T-helper 17 cell (primary cell): ENCODE data around the gene LTK. TPM values are rescaled to one million over a fixed set of nuclear protein-coding genes. Genes with fewer than 3 reads are reported as not detected.
A peak's percentile ranks its signal among the peaks of the same experiment; 100 is the strongest.
"Not testable (repeated sequence)": the region's sequence is repeated elsewhere in the genome, so short reads cannot be mapped to it uniquely, and the experiment has no call there.

Experiments used
- ATAC-seq: fragments of 150-1000 bp; cut with Tn5 transposase; 2 replicates; pipeline ENCODE4 v1.10.0; 2021; ENCODE audit warnings: mild to moderate bottlenecking, moderate library complexity
- DNase-seq, 3 donors: peaks; one replicate each; pipeline versions ENCODE4 v3.0.0 to v3.0.0-alpha.2; 2020 to 2021
- H3K9me3 ChIP-seq: one replicate; pipeline ENCODE4 v1.7.0; 2013; ENCODE audit warnings: low read length, mild to moderate bottlenecking; ENCODE audit not compliant: control insufficient read depth, poor library complexity, severe bottlenecking
- H3K27ac Mint-ChIP-seq: one replicate; pipeline ENCODE4 v1.8.0; 2022; ENCODE audit warnings: mild to moderate bottlenecking, moderate library complexity, mixed read lengths
- H3K27me3 Mint-ChIP-seq: one replicate; pipeline ENCODE4 v1.8.0; 2022; ENCODE audit warnings: mixed read lengths
- H3K36me3 Mint-ChIP-seq: one replicate; pipeline ENCODE4 v1.8.0; 2022; ENCODE audit warnings: low read depth, mixed read lengths
- H3K4me1 Mint-ChIP-seq: one replicate; pipeline ENCODE4 v1.8.0; 2022; ENCODE audit warnings: mild to moderate bottlenecking, mixed read lengths
- H3K4me3 Mint-ChIP-seq: one replicate; pipeline ENCODE4 v1.8.0; 2022; ENCODE audit warnings: mild to moderate bottlenecking, moderate library complexity, mixed read lengths
- total RNA-seq, 4 donors: library from RNA in 2 of 4; stranded (reverse) in 2 of 4; gene quantifications; one replicate each; pipeline ENCODE4 v1.2.3 and lab custom pipeline; 2022 to 2026

The LTK gene
- total RNA-seq, 2 donors from 2014 or later, result 58.2 to 74.6 TPM

DNA sequence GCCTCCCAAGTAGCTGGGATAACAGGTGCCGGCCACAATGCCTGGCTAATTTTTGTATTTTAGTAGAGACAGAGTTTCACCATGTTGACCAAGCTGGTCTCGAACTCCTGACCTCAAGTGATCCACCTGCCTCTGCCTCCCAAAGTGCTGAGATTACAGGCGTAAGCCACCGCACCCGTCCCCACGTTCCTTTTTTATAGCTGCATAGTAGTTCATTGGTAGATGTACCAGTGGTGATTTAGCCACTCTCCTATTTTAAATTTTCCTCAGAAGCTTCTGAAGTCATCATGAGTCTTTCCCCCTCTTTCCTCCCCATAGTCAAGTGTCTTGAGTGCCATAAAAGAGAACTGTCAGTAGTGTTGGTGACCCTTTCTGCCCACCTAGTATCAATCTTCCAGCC, 44.0 kb downstream of the LTK start:
- not testable (repeated sequence) for H3K4me1 Mint-ChIP-seq, DNase-seq, ATAC-seq, H3K36me3 Mint-ChIP-seq, H3K27me3 Mint-ChIP-seq, H3K4me3 Mint-ChIP-seq, H3K9me3 ChIP-seq
- H3K27ac Mint-ChIP-seq, result peak overlapping the region; percentile 57

- DNase-seq, result no peak
- Mint-ChIP-seq H3K36me3 (peaks cover 7% of the 10 kb centered on the region), H3K27ac (no peak overlapping the region), H3K4me3 (no peak overlapping the region), H3K4me1 (peaks cover 14% of the 10 kb centered on the region), H3K27me3 (no peaks in the 10 kb centered on the region)
- no peaks in the 10 kb centered on the region for H3K9me3 ChIP-seq
- no peak for ATAC-seq
These were observed 46.9 kb downstream of the LTK start for GRCh38 chr15:41466711-41467110.

DNA sequence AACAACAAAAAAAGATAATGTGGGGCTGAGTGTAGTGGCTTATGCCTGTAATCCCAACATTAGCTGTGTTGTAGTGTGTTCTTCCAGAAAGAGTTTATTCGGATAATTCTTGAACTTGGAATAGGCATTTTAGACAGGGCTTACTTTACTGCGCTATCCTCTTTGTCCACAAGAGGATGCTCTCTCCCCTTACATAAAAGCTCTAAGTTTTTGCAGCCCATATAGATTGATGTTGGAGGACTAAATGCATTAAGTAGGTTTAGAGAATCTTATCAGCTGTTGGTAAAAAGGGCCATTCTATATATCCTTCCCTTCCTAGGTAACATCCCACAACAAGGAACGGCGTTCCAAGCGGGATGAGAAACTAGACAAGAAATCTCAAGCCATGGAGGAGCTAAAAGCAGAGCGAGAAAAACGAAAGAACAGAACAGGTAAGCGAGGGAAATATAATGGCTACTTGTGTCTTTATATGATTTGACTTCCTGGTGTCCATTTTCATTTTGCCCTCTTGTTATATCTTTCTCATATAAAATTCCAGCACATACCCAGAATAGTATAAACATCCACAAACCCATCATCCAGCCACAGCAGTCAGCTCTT, 47.7 kb downstream of the LTK start:
- no peaks in the 10 kb centered on the region for H3K27me3 Mint-ChIP-seq
- peaks cover 7% of the 10 kb centered on the region for H3K36me3 Mint-ChIP-seq
- H3K4me3 Mint-ChIP-seq, result no peak overlapping the region
- no peak overlapping the region for H3K27ac Mint-ChIP-seq
- no peak for DNase-seq
- peak; percentile 85 for ATAC-seq
- H3K9me3 ChIP-seq, result no peaks in the 10 kb centered on the region
- peaks cover 14% of the 10 kb centered on the region for H3K4me1 Mint-ChIP-seq

GRCh38 chr15:41464889-41465580, 48.6 kb downstream of the LTK start:
- DNase-seq, result no peak
- peaks cover 14% of the 10 kb centered on the region for H3K4me1 Mint-ChIP-seq
- H3K36me3 Mint-ChIP-seq, result peaks cover 5% of the 10 kb centered on the region
- H3K9me3 ChIP-seq, result no peaks in the 10 kb centered on the region
- no peak for ATAC-seq
- H3K4me3 Mint-ChIP-seq, result no peak overlapping the region
- no peaks in the 10 kb centered on the region for H3K27me3 Mint-ChIP-seq
- no peak overlapping the region for H3K27ac Mint-ChIP-seq

DNA sequence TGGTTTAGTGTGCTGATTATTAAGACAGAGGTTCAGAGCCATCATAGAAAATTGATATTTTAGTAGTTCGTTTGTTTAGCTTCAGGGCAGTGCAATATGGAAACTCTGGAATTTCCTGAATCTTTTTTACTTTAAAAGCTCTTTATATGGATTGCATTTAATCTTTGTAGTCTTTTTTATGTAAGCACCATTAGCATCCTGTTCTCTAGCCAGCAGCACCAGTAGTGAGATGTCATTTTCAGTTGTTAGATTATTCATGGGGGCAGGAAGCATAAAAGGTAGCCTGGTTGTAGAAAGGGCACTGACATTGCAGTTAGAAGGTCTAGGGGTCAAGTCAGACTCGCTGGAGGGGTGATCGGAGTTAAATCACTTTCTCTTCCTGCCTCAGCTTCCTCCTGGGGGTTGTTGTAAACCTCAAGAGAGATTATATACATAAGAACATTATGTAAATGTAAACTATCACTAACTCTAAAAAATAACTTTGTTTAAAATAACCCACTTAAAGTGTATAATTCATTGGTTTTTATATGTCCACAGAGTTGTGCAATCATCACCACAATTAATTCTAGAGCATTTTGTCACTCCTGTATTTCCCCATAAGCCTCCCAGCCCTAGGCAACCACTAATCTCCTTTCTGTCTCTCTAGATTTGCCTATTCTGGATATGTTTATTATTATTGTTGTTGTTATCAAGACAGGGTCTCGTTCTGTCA, 51.4 kb downstream of the LTK start:
- Mint-ChIP-seq H3K36me3 (peaks cover 9% of the 10 kb centered on the region), H3K27ac (no peak overlapping the region), H3K27me3 (no peaks in the 10 kb centered on the region), H3K4me1 (peaks cover 14% of the 10 kb centered on the region), H3K4me3 (no peak overlapping the region)
- no peaks in the 10 kb centered on the region for H3K9me3 ChIP-seq
- no peak for ATAC-seq
- no peak for DNase-seq

Other genes starting within 250 kb of the LTK start
- 1 to 10 TPM in 1 of 2 donors, not detected in 1; 1.2 TPM for gene OIP5, start 181.2 kb downstream of the LTK start, total RNA-seq
- gene NUSAP1, start 180.9 kb downstream of the LTK start, total RNA-seq, result 10 to 100 TPM in 1 of 2 donors, 1 to 10 TPM in 1; 7.8 to 16.3 TPM
- 1 to 10 TPM; 3.4 to 3.8 TPM for gene NDUFAF1, start 111.3 kb downstream of the LTK start, total RNA-seq
- 10 to 100 TPM; 42.0 TPM for gene RTF1, start 96.7 kb downstream of the LTK start, total RNA-seq
- gene ITPKA, start 20.0 kb downstream of the LTK start, total RNA-seq, result under 1 TPM; 0.20 to 0.29 TPM
- 10 to 100 TPM; 26.6 to 28.4 TPM for gene RPAP1, start 30.4 kb upstream of the LTK start, total RNA-seq
- under 1 TPM; 0.75 to 0.89 TPM for gene TYRO3, start 45.4 kb upstream of the LTK start, total RNA-seq
- 10 to 100 TPM; 42.6 to 46.6 TPM for gene MGA, start 146.6 kb upstream of the LTK start, total RNA-seq